Large intestine (tissue), 3 donors: ENCODE results near the gene FOXM1. TPM values are rescaled to one million over a fixed set of nuclear protein-coding genes. Genes with fewer than 3 reads are reported as not detected.

Experiments
- DNase-seq, 2 donors: peaks; one replicate each; pipeline versions ENCODE4 v3.0.0 to v3.0.0-alpha.2; 2013
- H3K27ac ChIP-seq: one replicate; pipeline ENCODE4 v1.5.1; 2013; ENCODE audit warnings: low read length
- H3K27me3 ChIP-seq: 2 replicates; pipeline ENCODE4 v1.6.1; 2013; ENCODE audit warnings: low read length; ENCODE audit not compliant: control insufficient read depth, insufficient read depth
- H3K36me3 ChIP-seq: 2 replicates; pipeline ENCODE4 v1.6.1; 2013; ENCODE audit warnings: low read length; ENCODE audit not compliant: control insufficient read depth, insufficient read depth
- H3K4me1 ChIP-seq: one replicate; pipeline ENCODE4 v1.6.1; 2013; ENCODE audit warnings: low read length; ENCODE audit not compliant: control insufficient read depth, insufficient read depth
- H3K4me3 ChIP-seq: one replicate; pipeline ENCODE4 v1.5.1; 2013; ENCODE audit warnings: low read length
- H3K9me3 ChIP-seq: one replicate; pipeline ENCODE4 v1.6.1; 2013; ENCODE audit warnings: mild to moderate bottlenecking, low read depth, low read length, moderate library complexity; ENCODE audit not compliant: control insufficient read depth
- WGBS: methylation state at CpG from one replicate; pipeline ENCODE4 v1.1.5; 2013; ENCODE audit warnings: low lambda C conversion rate; ENCODE audit not compliant: insufficient coverage; 5-methylcytosine and 5-hydroxymethylcytosine counted together
- polyA plus RNA-seq: library from polyadenylated mRNA; unstranded; fragments of 120-200 nt; gene quantifications from one replicate; pipeline ENCODE4 v1.2.1, GENCODE V29; 2013

Gene FOXM1
- polyA plus RNA-seq, 1 donor = 18.2 TPM

GRCh38 chr12:2826721-2827515 lies 50.1 kb downstream of the FOXM1 start:
- Histone ChIP-seq H3K36me3 (peaks cover 79% of the 10 kb centered on the region), H3K4me3 (no peak overlapping the region)
- WGBS = no CpG with 5 or more reads among the region's 14 CpGs

GRCh38 chr12:2826036-2826435 lies 50.9 kb downstream of the FOXM1 start:
- H3K27ac ChIP-seq = no peak overlapping the region
- no peak overlapping the region for H3K4me3 ChIP-seq
- no peaks in the 10 kb centered on the region for H3K27me3 ChIP-seq
- no peak for DNase-seq
- H3K4me1 ChIP-seq = no peaks in the 10 kb centered on the region
- peaks cover 84% of the 10 kb centered on the region for H3K36me3 ChIP-seq
- no peaks in the 10 kb centered on the region for H3K9me3 ChIP-seq
- WGBS = no CpG with 5 or more reads among the region's 3 CpGs

More at GRCh38 chr12:2826721-2827515, 50.1 kb downstream of the FOXM1 start:
- Histone ChIP-seq H3K27ac (no peak overlapping the region), H3K4me1 (no peaks in the 10 kb centered on the region), H3K9me3 (no peaks in the 10 kb centered on the region), H3K27me3 (no peaks in the 10 kb centered on the region)
- no peak for DNase-seq

- Histone ChIP-seq H3K4me1 (no peaks in the 10 kb centered on the region), H3K27me3 (no peaks in the 10 kb centered on the region), H3K27ac (no peak overlapping the region), H3K4me3 (no peak overlapping the region), H3K9me3 (no peaks in the 10 kb centered on the region), H3K36me3 (peaks cover 86% of the 10 kb centered on the region)
- no peak for DNase-seq
- no CpG with 5 or more reads among the region's 4 CpGs for WGBS
Measured at GRCh38 chr12:2825132-2825531, 51.8 kb downstream of the FOXM1 start.

- WGBS = 100% methylated on average over 3 of the region's 6 CpGs
- H3K4me1 ChIP-seq = no peaks in the 10 kb centered on the region
- H3K9me3 ChIP-seq = no peaks in the 10 kb centered on the region
- H3K4me3 ChIP-seq = no peak overlapping the region
- no peak for DNase-seq
- H3K27ac ChIP-seq = no peak overlapping the region
- no peaks in the 10 kb centered on the region for H3K27me3 ChIP-seq
- peaks cover 89% of the 10 kb centered on the region for H3K36me3 ChIP-seq
Measured at GRCh38 chr12:2824541-2824940, 52.4 kb downstream of the FOXM1 start.

- H3K4me3 ChIP-seq = no peak overlapping the region
- no peaks in the 10 kb centered on the region for H3K4me1 ChIP-seq
- H3K9me3 ChIP-seq = no peaks in the 10 kb centered on the region
- H3K27ac ChIP-seq = no peak overlapping the region
- no peak for DNase-seq
- no CpG with 5 or more reads among the region's 7 CpGs for WGBS
- H3K36me3 ChIP-seq = peaks cover 93% of the 10 kb centered on the region
- H3K27me3 ChIP-seq = no peaks in the 10 kb centered on the region
Measured at GRCh38 chr12:2823483-2823882, 53.5 kb downstream of the FOXM1 start.

GRCh38 chr12:2820432-2820831 lies 56.5 kb downstream of the FOXM1 start:
- no peaks in the 10 kb centered on the region for H3K4me1 ChIP-seq
- no peak overlapping the region for H3K27ac ChIP-seq
- peaks cover 81% of the 10 kb centered on the region for H3K36me3 ChIP-seq
- no peaks in the 10 kb centered on the region for H3K9me3 ChIP-seq
- no peak overlapping the region for H3K4me3 ChIP-seq
- H3K27me3 ChIP-seq = no peaks in the 10 kb centered on the region
- DNase-seq = no peak
- no CpG with 5 or more reads among the region's 9 CpGs for WGBS

GRCh38 chr12:2819810-2820209 lies 57.2 kb downstream of the FOXM1 start:
- H3K4me3 ChIP-seq = no peak overlapping the region
- H3K4me1 ChIP-seq = no peaks in the 10 kb centered on the region
- no peaks in the 10 kb centered on the region for H3K27me3 ChIP-seq
- no peak for DNase-seq
- H3K36me3 ChIP-seq = peaks cover 80% of the 10 kb centered on the region
- 90% methylated on average over 2 of the region's 15 CpGs for WGBS
- no peaks in the 10 kb centered on the region for H3K9me3 ChIP-seq
- H3K27ac ChIP-seq = no peak overlapping the region

GRCh38 chr12:2813214-2814185 lies 63.5 kb downstream of the FOXM1 start:
- H3K27me3 ChIP-seq = no peaks in the 10 kb centered on the region
- H3K36me3 ChIP-seq = peaks cover 23% of the 10 kb centered on the region
- peak; percentile 47 to 55 for DNase-seq
- peak overlapping the region; percentile 86 for H3K27ac ChIP-seq
- H3K9me3 ChIP-seq = no peaks in the 10 kb centered on the region
- whole genome bisulfite sequencing = 0% methylated on average over 2 of the region's 10 CpGs
- peak overlapping the region; percentile 59 for H3K4me3 ChIP-seq
- no peaks in the 10 kb centered on the region for H3K4me1 ChIP-seq

- DNase-seq = peak; percentile 98 to 100
- Histone ChIP-seq H3K4me1 (no peaks in the 10 kb centered on the region), H3K27ac (peak within 1 kb of the TSS; percentile 86), H3K4me3 (peak within 1 kb of the TSS; percentile 59), H3K36me3 (peaks cover 13% of the 10 kb centered on the region), H3K9me3 (no peaks in the 10 kb centered on the region), H3K27me3 (no peaks in the 10 kb centered on the region)
- no CpG with 5 or more reads among the region's 48 CpGs for WGBS
Measured at GRCh38 chr12:2812290-2813213, 64.4 kb downstream of the FOXM1 start, which contains the start of gene ITFG2. Gene ITFG2 (plus strand): TSS chr12:2812668. CDS start chr12:2812761, 93 bp downstream.
